ENCODE measurements around the gene GSTM2. TPM values are rescaled to one million over a fixed set of nuclear protein-coding genes. Genes with fewer than 3 reads are reported as not detected.
A peak's percentile ranks its signal among the peaks of the same experiment; 100 is the strongest.

GSTM2 gene
- total RNA-seq, 1 experiment from 2014 or later, result 14.9 TPM

DNA sequence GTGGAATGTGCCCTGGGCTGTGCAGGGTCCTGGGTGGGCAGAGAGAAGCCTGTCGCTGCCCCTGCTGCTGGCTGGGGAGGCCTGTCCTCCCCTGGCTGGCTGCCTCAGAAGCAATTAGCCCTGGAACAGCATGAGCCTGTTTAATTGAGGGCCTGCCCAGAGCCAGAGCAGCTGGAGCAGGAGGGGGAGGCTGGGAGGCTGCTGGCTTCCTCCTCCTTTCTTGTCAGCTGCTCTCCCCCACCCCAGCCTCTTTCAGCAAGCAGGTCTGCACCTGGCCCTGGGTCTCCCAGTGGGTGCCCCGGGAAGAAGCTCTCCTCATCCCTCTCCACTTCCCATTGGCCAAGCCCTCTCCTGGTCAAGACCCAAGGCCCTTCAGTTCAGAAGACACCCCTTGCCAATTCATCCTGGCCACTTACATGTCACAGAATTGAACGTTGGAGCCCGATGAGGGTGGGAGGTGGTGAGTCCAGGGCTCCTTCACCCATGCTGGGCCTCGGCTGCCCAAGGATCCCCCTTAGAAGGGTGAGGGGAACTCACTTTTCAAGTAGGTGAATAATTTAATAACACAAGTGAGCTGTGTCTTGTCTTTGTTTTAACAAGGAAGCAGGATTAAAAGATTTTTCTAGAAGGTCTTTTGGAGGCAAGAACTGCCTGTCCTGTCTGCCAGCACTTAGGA is 35.0 kb upstream of the GSTM2 start:
- Histone ChIP-seq H2BK120ac (ENCODE audit: low read depth, low read length, poor library complexity, severe bottlenecking) (no peak overlapping the region), H3K4me1 (ENCODE audit: insufficient read depth, low read length) (peaks cover 7% of the 10 kb centered on the region; the same call in 1 of the 2 replicates), H3K27me3 (ENCODE audit: insufficient read depth, low read length) (no peaks in the 10 kb centered on the region), H2AK5ac (ENCODE audit: insufficient read length, low read length) (no peak overlapping the region), H3K27ac (ENCODE audit: insufficient read length, low read depth, low read length) (no peak overlapping the region), H3K4me2 (ENCODE audit: insufficient read depth, insufficient read length, low read length) (no peak overlapping the region), H3K23me2 (ENCODE audit: insufficient read length, low read depth, low read length, poor library complexity, severe bottlenecking) (no peaks in the 10 kb centered on the region), H4K91ac (ENCODE audit: insufficient read length, low read depth, low read length) (no peak overlapping the region), H3K18ac (ENCODE audit: insufficient read length, low read depth, low read length) (no peak overlapping the region), H2BK20ac (ENCODE audit: low read depth, low read length, poor library complexity, severe bottlenecking) (no peak overlapping the region), H3K79me2 (ENCODE audit: insufficient read depth, low read length) (no peaks in the 10 kb centered on the region), H3T11ph (ENCODE audit: low read length) (no peak overlapping the region), H4K8ac (replicated peaks; ENCODE audit: insufficient read length, low read depth, low read length) (no peak overlapping the region), H3K79me1 (ENCODE audit: insufficient read depth, low read depth, low read length, poor library complexity, severe bottlenecking) (no peaks in the 10 kb centered on the region), H3K4ac (ENCODE audit: low read depth, low read length) (no peak overlapping the region), H4K20me1 (ENCODE audit: control insufficient read depth, insufficient read depth, insufficient read length) (no peaks in the 10 kb centered on the region), H3K14ac (ENCODE audit: insufficient read depth, low read length) (no peak overlapping the region), H2BK12ac (ENCODE audit: insufficient read length, low read depth, low read length) (no peak overlapping the region), H4K5ac (ENCODE audit: insufficient read length, low read depth, low read length) (no peak overlapping the region), H3K56ac (ENCODE audit: insufficient read length, low read depth, low read length) (no peak overlapping the region), H2BK15ac (ENCODE audit: low read depth, low read length) (no peak overlapping the region), H3K9ac (ENCODE audit: extremely low read depth, insufficient read length, low read length) (no peak overlapping the region), H2BK5ac (ENCODE audit: insufficient read length, low read length) (no peak overlapping the region), H3K23ac (ENCODE audit: insufficient read length, low read depth, low read length) (no peak overlapping the region), H2AFZ (ENCODE audit: low read length) (no peak overlapping the region), H3K9me3 (ENCODE audit: control insufficient read depth, low read depth, low read length) (no peaks in the 10 kb centered on the region)
- peak overlapping the region in 2 of 3 experiments; percentile 68 to 85; a peak in 2 of 7 replicates for H3K27ac Mint-ChIP-seq
- TF ChIP-seq, protein P1, sequence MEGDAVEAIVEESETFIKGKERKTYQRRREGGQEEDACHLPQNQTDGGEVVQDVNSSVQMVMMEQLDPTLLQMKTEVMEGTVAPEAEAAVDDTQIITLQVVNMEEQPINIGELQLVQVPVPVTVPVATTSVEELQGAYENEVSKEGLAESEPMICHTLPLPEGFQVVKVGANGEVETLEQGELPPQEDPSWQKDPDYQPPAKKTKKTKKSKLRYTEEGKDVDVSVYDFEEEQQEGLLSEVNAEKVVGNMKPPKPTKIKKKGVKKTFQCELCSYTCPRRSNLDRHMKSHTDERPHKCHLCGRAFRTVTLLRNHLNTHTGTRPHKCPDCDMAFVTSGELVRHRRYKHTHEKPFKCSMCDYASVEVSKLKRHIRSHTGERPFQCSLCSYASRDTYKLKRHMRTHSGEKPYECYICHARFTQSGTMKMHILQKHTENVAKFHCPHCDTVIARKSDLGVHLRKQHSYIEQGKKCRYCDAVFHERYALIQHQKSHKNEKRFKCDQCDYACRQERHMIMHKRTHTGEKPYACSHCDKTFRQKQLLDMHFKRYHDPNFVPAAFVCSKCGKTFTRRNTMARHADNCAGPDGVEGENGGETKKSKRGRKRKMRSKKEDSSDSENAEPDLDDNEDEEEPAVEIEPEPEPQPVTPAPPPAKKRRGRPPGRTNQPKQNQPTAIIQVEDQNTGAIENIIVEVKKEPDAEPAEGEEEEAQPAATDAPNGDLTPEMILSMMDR (conservative IDR thresholded peaks at IDR 0.05), result no peak
- no CpG with 5 or more reads among the region's 5 CpGs for WGBS (ENCODE audit: extremely low coverage, insufficient read length, low lambda C conversion rate)
- peaks cover 21 to 32% (median 28%) of the 10 kb centered on the region in 3 experiments; a peak in 6 of 7 replicates for H3K36me3 Mint-ChIP-seq (ENCODE audit: insufficient read depth in 1 of 3, low read depth in 3 of 3)
- no peaks in the 10 kb centered on the region for H3K27me3 Mint-ChIP-seq (ENCODE audit: low read depth)
- no peaks in the 10 kb centered on the region for H3K9me3 Mint-ChIP-seq
- H3K4me1 Mint-ChIP-seq, result peaks cover 17 to 34% of the 10 kb centered on the region in 2 experiments
- H3K4me3 Mint-ChIP-seq, result no peak overlapping the region
- peak; percentile 26 for DNase-seq
